Motor neuron (in vitro differentiated cells): ENCODE measurements around the gene ZNF333. TPM values are rescaled to one million over a fixed set of nuclear protein-coding genes. Genes with fewer than 3 reads are reported as not detected.
"Not testable (repeated sequence)": the region's sequence is repeated elsewhere in the genome, so short reads cannot be mapped to it uniquely, and the experiment has no call there.

Source experiments
- ATAC-seq, 8 experiments: fragments of 200-7000 bp; cut with Tn5 transposase; replicated peaks in 6 of 8; 2 replicates each; pipeline ENCODE4 v1.8.0; 2021; ENCODE audit warnings: mild to moderate bottlenecking in 8 of 8, moderate library complexity in 8 of 8
- H3K27ac ChIP-seq, 2 donors: fragments of 250-450 bp; sonication (Bioruptor Pico); 2 replicates each; pipeline ENCODE4 v1.9.0; 2021; ENCODE audit warnings: antibody characterized with exemption in 2 of 2, mild to moderate bottlenecking in 2 of 2, moderate library complexity in 1 of 2
- H3K4me1 ChIP-seq, 2 donors: fragments of 250-450 bp; sonication (Bioruptor Pico); replicated peaks in 1 of 2; 2 replicates each; pipeline ENCODE4 v1.6.1; 2021; ENCODE audit warnings: antibody characterized with exemption in 2 of 2, mild to moderate bottlenecking in 2 of 2, moderate library complexity in 1 of 2
- H3K4me3 ChIP-seq, 5 donors: fragments of 250-450 bp; sonication (Bioruptor Pico); 2 replicates each; pipeline ENCODE4 v1.9.0; 2021; ENCODE audit warnings: antibody characterized with exemption in 5 of 5, mild to moderate bottlenecking in 5 of 5, moderate library complexity in 4 of 5
- WGBS, 10 experiments: fragments of 450-650 bp; shearing (Covaris generic); methylation state at CpG; one replicate each; pipeline ENCODE4 v1.0.0; 2022; 5-methylcytosine and 5-hydroxymethylcytosine counted together
- in situ Hi-C, 9 experiments: fragments of 400-800 bp; cut with MboI; loops; one replicate each; pipeline ENCODE4 v1.15.0; 2021; ENCODE audit warnings: low sequenced_read_pairs in 9 of 9, low pct_unique_long_range_greater_than_20kb in 2 of 9; ENCODE audit not compliant: unreplicated experiment in 9 of 9
- total RNA-seq, 8 experiments: library from RNA; unstranded; fragments of 300-600 nt; gene quantifications; 2 replicates each; pipeline versions ENCODE4 v1.2.3 to v1.2.4, GENCODE V29; 2022

Gene ZNF333
- total RNA-seq, 8 experiments from 2014 or later = 9.5 to 27.8 (median 19.8) TPM

DNA sequence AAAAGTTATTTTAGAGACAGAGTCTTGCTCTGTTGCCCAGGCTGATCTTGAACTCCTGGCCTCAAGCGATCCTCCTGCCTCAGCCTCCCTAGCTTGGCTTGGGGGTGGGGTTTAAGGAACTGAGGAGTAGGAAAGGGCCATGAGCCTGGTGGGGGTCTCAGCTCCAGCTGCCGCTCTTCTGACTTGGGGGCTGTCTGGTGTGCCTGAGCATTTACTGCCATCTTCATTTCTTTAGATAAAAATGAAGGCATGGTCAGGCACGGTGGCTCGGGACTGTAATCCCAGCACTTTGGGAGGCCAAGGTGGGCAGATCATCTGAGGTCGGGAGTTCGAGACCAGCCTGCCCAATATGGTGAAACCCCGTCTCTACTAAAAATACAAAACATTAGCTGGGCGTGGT lies 85.5 kb downstream of the ZNF333 start:
- 30 to 92% (median 74%) methylated on average over 1 to 4 of the region's 8 CpGs; no CpG with 5 or more reads in 4 of the 10 experiments for WGBS, 10 experiments
- H3K4me1 ChIP-seq, ATAC-seq, H3K27ac ChIP-seq, in situ Hi-C loops, H3K4me3 ChIP-seq: not testable (repeated sequence)

GRCh38 chr19:14775869-14776586 lies 86.2 kb downstream of the ZNF333 start:
- Histone ChIP-seq H3K4me3 (no peak overlapping the region), H3K4me1 (no peaks in the 10 kb centered on the region), H3K27ac (no peak overlapping the region)
- ATAC-seq = no peak
- WGBS, 10 experiments = 0 to 28% (median 4%) methylated on average over 1 to 8 of the region's 22 CpGs; no CpG with 5 or more reads in 2 of the 10 experiments
- in situ Hi-C loops = no loop called here

DNA sequence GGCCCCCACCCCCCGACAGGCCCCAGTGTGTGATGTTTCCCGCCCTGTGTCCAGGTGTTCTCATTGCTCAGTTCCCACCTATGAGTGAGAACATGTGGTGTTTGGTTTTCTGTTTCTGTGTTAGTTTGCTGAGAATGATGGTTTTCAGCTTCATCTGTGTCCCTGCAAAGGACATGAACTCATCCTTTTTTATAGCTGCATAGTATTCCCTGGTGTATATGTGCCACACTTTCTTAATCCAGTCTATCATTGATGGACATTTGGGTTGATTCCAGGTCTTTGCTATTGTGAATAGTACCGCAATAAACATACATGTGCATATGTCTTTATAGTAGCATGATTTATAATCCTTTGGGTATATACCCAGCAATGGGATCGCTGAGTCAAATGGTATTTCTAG lies 87.8 kb downstream of the ZNF333 start:
- H3K4me1 ChIP-seq, H3K4me3 ChIP-seq, H3K27ac ChIP-seq, in situ Hi-C loops, ATAC-seq: not testable (repeated sequence)
- 83 to 100% methylated on average over 1 to 2 of the region's 4 CpGs; no CpG with 5 or more reads in 8 of the 10 experiments for WGBS, 10 experiments

DNA sequence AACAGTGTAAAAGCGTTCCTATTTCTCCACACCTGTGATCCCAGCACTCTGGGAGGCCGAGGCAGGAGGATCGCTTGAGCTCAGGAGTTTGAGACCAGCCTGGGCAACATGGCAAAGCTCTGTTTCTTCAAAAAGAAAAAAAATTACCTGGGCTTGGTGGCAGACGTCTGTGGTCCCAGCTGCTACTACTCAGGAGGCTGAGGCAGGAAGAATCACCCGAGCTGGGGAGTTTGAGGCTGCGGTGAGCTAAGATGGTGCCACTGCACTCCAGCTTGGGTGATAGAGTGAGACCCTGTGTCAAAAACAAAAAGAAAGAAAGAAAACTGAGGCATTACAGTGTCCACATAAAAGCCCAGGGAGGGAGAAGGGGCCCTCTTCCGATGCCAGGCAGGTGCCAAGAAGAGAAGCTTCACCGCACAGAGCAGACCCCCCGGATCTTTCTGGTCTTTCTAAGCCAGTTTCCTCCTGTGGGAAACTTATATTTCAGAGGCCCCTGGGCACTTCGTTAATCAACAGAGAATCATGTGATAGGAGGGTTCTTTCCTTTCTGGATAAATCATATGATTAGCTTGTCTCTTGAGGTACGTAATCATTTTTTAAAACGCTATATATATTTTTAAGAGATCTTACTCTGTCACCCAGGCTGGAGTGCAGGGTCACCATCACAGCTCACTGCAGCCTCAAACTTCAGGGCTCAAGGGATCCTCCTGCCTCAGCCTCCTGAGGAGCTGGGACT lies 88.4 kb downstream of the ZNF333 start, which contains the start of gene ADGRE2:
TSS of gene ADGRE2 (minus strand) at position 451 of the 736 bp plus-strand sequence. CDS start 1,804 bp downstream, outside the sequence.
- 0 to 92% (median 72%) methylated on average over 1 to 8 of the region's 12 CpGs; no CpG with 5 or more reads in 1 of the 10 experiments for WGBS, 10 experiments
- in situ Hi-C loops, H3K27ac ChIP-seq, H3K4me1 ChIP-seq, H3K4me3 ChIP-seq, ATAC-seq: not testable (repeated sequence)

GRCh38 chr19:14779151-14779550 lies 89.3 kb downstream of the ZNF333 start:
- no peak overlapping the region for H3K27ac ChIP-seq
- no peaks in the 10 kb centered on the region for H3K4me1 ChIP-seq
- 9 to 50% (median 39%) methylated on average over 1 to 5 of the region's 5 CpGs; no CpG with 5 or more reads in 5 of the 10 experiments for WGBS, 10 experiments
- in situ Hi-C loops = no loop called here
- H3K4me3 ChIP-seq = no peak overlapping the region
- ATAC-seq = no peak

DNA sequence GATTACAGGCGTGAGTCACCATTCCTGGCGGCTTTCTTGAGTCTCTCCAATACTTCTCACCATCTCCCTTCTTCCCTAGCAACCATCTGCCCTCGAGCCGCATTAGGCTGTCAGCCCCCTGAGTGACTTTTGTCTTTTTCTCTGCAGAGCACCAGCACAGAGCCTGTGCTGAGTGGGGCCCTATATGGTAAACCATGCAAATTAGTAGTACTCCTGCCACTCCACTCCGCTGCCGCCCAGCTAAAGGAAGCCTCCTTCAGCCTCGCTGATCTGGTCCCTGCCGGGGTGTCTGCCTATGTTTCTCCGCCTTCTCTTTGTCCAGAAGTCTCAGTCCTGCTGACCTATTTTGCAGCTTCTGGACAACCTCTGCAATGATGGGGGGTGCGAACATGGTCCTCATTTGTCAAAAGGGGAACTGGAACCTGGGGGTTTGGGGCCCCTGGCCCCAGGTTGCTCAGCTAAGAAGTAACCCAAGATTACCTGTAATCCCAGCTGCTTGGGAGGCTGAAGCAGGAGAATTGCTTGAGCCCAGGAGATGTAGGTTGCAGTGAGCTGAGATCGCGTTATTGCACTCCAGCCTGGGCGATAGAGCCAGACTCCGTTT lies 90.9 kb downstream of the ZNF333 start:
- not testable (repeated sequence) for H3K4me3 ChIP-seq, H3K27ac ChIP-seq, H3K4me1 ChIP-seq, ATAC-seq
- 41 to 100% (median 68%) methylated on average over 1 to 5 of the region's 14 CpGs; no CpG with 5 or more reads in 3 of the 10 experiments for WGBS, 10 experiments
- in situ Hi-C loops = loop anchor here in 1 of 9 experiments (10.0 kb wide), 1 partner anchor 104 kb away; the partner anchor contains the start of gene OR7A17

GRCh38 chr19:14781713-14782536 lies 92.1 kb downstream of the ZNF333 start:
- WGBS, 10 experiments = 37 to 93% (median 77%) methylated on average over 5 to 15 of the region's 17 CpGs
- H3K4me3 ChIP-seq, H3K4me1 ChIP-seq, H3K27ac ChIP-seq, ATAC-seq: not testable (repeated sequence)
- in situ Hi-C loops = loop anchor here in 1 of 9 experiments (10.0 kb wide), 1 partner anchor 103 kb away; the partner anchor contains the start of gene OR7A17

- WGBS, 10 experiments = 30 to 100% (median 87%) methylated on average over 1 to 14 of the region's 16 CpGs
- Histone ChIP-seq H3K27ac (no peak overlapping the region), H3K4me3 (no peak overlapping the region), H3K4me1 (no peaks in the 10 kb centered on the region)
- ATAC-seq = no peak
- in situ Hi-C loops = loop anchor here in 1 of 9 experiments (10.0 kb wide), 1 partner anchor 102 kb away; the partner anchor contains the start of gene OR7A17
Measured at GRCh38 chr19:14782626-14783409, 93.0 kb downstream of the ZNF333 start.

Other genes with a start within 250 kb of the ZNF333 start
- under 1 TPM in 2 of 8 experiments, not detected in 6; 0.11 to 0.24 TPM for gene PTGER1, start 214.7 kb upstream of the ZNF333 start, total RNA-seq
- 10 to 100 TPM; 28.7 to 92.0 (median 49.2) TPM for gene GIPC1, start 193.9 kb upstream of the ZNF333 start, total RNA-seq
- 100 to 1,000 TPM in 3 of 8 experiments, 10 to 100 TPM in 5; 36.7 to 113 (median 72.8) TPM for gene DNAJB1, start 171.7 kb upstream of the ZNF333 start, total RNA-seq
- gene TECR, start 160.5 kb upstream of the ZNF333 start, total RNA-seq = 100 to 1,000 TPM in 4 of 8 experiments, 10 to 100 TPM in 4; 67.6 to 145 (median 97.3) TPM
- 100 to 1,000 TPM; 232 to 333 (median 277) TPM for gene NDUFB7, start 118.0 kb upstream of the ZNF333 start, total RNA-seq
- under 1 TPM in 1 of 8 experiments, not detected in 7; 0.05 TPM for gene CLEC17A, start 107.0 kb upstream of the ZNF333 start, total RNA-seq
- under 1 TPM in 1 of 8 experiments, not detected in 7; 0.13 TPM for gene ADGRE3, start 15.2 kb upstream of the ZNF333 start, total RNA-seq
- gene ADGRE2, start 88.5 kb downstream of the ZNF333 start, total RNA-seq = 1 to 10 TPM in 2 of 8 experiments, under 1 TPM in 5, not detected in 1; 0.09 to 3.7 (median 0.33) TPM
- gene OR7A5, start 145.1 kb downstream of the ZNF333 start, total RNA-seq = 1 to 10 TPM in 1 of 8 experiments, under 1 TPM in 4, not detected in 3; 0.05 to 1.3 (median 0.31) TPM
- 1 to 10 TPM in 1 of 8 experiments, under 1 TPM in 7; 0.22 to 1.7 (median 0.53) TPM for gene OR7C1, start 145.1 kb downstream of the ZNF333 start, total RNA-seq
- gene OR7A10, start 158.9 kb downstream of the ZNF333 start, total RNA-seq = 1 to 10 TPM in 1 of 8 experiments, under 1 TPM in 2, not detected in 5; 0.09 to 1.1 (median 0.21) TPM
- under 1 TPM in 4 of 8 experiments, not detected in 4; 0.09 to 0.33 (median 0.23) TPM for gene OR7A17, start 196.1 kb downstream of the ZNF333 start, total RNA-seq